COR-L47 (cell line): ENCODE results near the gene FRAS1.
"Not testable (repeated sequence)": the region's sequence is repeated elsewhere in the genome, so short reads cannot be mapped to it uniquely, and the experiment has no call there.

Experiments used
- DNase-seq: peaks from one replicate; lab custom pipeline; 2025; lab: John Stamatoyannopoulos, UW

Gene FRAS1

GRCh38 chr4:78439328-78439727 lies 382.2 kb downstream of the FRAS1 start:
- DNase-seq, result no peak

- no peak for DNase-seq
Measured at GRCh38 chr4:78441756-78442155, 384.6 kb downstream of the FRAS1 start.

DNA sequence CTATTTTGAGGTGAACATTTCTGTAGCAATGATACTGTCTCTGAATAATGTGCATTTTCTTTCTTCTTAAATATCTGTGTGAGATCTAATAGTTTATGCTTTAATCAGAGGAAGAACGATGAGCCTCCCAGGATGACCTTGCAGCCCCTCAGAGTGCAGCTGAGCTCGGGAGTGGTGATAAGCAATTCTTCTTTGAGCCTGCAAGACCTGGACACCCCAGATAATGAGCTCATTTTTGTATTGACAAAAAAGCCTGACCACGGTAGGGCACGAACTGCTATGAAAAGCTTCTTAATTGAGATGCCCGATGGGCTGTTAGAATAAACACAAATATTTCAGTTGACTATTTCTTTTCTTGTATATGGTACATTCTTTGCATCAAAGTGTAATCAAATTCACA lies 389.5 kb downstream of the FRAS1 start:
- no peak for DNase-seq

GRCh38 chr4:78451407-78451806 lies 394.3 kb downstream of the FRAS1 start:
- DNase-seq, result no peak

- DNase-seq, result no peak
Measured at GRCh38 chr4:78454016-78454415, 396.9 kb downstream of the FRAS1 start.

GRCh38 chr4:78457751-78458150 lies 400.6 kb downstream of the FRAS1 start:
- no peak for DNase-seq

- no peak for DNase-seq
Measured at GRCh38 chr4:78459327-78459726, 402.2 kb downstream of the FRAS1 start.

GRCh38 chr4:78460368-78460767 lies 403.2 kb downstream of the FRAS1 start:
- no peak for DNase-seq

DNA sequence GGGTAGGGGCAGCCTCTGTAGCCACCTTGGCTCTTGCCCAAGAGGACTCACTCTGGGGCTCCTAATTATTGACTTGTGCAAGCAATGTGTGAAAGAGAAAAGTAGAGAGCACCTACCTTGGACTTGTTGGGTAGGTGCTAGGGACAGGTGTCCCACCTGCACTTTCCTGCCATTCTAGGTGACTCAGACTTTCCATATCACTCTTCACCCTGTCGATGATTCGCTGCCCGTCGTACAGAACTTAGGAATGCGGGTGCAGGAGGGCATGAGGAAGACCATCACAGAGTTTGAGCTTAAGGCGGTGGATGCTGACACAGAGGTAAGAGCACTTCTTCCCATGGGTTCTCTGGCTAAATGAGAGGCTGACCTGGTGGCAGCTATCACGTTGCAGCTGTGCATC lies 407.1 kb downstream of the FRAS1 start:
- no peak for DNase-seq

- DNase-seq, result not testable (repeated sequence)
Measured at GRCh38 chr4:78467223-78467622, 410.1 kb downstream of the FRAS1 start.

DNA sequence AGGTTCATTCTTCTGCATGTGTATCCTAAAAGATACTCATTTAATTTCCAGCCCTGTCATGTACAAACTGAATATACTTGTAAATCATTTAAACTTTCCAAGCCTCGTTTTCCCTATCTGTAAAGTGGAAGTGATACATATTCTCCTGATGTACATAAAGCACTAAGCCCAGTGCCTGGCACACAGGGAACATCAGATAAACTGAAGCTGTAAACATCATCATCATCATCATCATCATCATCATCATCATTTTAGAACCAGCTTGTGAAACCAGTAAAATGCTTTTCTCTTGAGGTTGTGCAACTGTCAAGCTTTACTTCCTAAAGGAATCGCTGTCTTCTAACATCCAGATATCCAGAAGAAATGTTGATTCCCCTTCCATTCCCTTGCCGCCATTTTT lies 411.1 kb downstream of the FRAS1 start:
- no peak for DNase-seq

GRCh38 chr4:78476108-78476704 lies 419.1 kb downstream of the FRAS1 start:
- no peak for DNase-seq

DNA sequence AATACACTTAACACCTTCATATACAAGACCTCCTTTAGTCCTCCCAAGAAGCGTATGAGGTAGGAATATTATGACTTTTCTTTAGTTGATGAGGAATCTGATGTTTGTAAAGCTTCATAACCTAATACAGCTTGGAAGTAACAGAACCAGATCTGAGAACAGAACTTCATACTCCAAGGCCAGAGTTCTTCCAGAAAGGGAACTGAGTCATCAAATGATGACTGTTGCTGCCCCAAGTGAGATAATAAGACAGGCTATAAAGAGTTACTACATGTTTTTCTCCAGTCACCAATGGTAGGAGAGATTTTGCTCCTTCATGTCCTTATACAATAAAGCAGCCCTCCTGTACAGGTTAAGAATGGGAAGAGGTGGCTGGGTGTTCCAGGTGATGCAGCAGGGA lies 420.2 kb downstream of the FRAS1 start:
- no peak for DNase-seq

DNA sequence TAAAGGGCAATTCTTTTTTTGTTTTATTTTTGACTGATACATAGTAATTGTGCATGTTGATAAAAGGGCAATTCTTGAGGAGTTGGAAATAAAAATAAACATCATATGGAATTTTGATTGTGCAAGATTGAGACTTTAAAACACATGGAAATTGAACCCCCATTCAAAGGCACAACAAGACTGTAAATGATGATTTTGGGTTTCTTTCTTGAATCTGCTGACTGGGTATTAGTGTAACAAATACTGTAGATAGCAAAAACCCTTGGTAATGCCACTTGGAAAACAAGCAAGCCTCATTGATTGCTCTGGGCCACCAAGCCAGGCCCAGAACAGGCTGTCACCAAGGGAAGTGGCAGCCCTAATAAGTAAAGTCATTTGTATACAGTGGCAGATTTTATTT lies 421.4 kb downstream of the FRAS1 start:
- no peak for DNase-seq

DNA sequence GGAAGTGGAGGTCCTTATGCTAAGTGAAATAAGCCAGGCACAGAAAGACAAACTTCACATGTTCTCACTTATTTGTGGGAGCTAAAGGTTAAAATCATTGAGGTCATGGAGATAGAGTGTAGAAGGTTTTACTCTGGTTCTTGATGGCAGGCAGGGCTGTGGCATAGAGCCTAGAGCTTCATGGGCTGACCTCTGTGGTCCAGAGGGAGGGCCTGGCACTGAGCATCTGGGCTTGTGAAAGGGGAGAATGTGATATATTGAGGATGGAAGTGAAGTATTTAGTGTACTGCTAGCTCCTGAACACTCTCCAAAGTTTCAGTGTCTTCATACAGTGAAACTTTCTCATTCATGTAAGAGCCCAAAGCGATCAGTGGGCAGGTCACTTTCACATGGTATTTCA lies 423.2 kb downstream of the FRAS1 start:
- no peak for DNase-seq

GRCh38 chr4:78481180-78481579 lies 424.1 kb downstream of the FRAS1 start:
- DNase-seq, result no peak

DNA sequence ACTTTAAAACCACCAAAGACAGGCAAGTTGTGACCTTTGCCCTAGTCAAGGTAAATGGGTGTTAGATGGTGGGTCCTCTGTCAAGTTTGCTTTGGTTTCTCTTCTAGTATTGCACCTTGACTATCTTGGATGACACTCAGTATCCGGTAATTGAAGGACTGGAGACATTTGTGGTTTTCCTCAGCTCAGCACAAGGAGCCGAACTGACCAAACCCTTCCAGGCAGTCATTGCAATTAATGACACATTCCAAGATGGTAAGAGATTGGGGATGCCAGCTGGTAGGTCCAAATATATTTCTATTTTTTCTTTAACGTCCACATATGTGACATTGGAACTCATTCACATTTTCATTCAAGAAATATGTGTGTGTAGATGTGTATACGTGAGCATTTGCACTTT lies 425.2 kb downstream of the FRAS1 start:
- no peak for DNase-seq

DNA sequence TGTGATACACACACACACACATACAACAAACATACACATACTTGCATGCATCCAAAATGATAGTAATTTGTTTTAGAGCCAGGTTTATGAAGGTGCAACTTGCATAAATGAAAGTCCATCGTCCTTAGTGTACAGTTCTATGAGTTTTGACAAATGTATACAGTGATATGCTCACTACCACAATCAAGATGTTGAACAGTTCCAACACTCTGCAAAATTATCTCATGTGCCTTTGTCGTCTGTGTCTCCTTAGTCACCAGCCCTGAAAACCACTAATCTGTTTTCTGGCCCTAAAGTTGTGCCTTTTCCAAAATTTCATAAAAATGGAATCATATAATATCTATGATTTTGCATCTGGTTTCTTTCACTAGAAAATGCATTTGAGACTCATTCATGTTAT lies 426.7 kb downstream of the FRAS1 start:
- DNase-seq, result no peak

DNA sequence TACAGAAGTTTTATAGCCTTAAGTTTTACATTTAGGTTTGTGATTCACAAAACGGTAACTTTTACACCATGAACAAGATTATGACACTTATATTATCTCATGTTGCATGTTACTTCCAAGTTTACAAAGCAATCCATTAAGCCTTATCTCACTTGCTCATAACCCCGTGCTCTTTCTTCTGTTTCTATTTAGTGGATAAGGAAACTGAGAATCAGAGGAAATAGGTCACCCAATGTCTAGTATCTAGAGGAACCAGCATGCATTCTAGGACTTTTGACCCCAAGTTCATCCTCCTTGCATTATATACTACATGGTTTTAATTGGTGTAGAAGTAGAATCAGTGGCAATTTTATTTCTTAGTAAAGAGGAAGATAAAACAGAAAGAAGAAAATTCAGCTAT lies 427.5 kb downstream of the FRAS1 start:
- no peak for DNase-seq

- no peak for DNase-seq
Measured at GRCh38 chr4:78493731-78494130, 436.6 kb downstream of the FRAS1 start.

GRCh38 chr4:78496021-78496643 lies 439.0 kb downstream of the FRAS1 start:
- DNase-seq, result no peak

DNA sequence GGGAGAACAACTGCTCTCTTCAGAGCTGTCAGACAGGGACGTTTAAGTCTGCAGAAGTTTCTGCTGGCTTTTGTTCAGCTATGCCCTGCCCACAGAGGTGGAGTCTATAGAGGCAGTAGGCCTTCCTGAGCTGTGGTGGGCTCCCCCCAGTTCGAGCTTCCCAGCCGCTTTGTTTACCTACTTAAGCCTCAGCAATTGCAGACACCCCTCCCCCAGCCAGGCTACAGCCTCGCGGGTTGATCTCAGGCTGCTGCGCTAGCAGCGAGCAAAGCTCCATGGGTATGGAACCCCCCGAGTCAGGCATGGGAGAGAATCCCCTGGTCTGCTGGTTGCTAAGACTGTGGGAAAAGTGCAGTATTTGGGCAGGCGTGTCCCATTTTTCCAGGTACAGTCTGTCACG lies 449.1 kb downstream of the FRAS1 start:
- not testable (repeated sequence) for DNase-seq

- DNase-seq, result no peak
Measured at GRCh38 chr4:78509043-78509442, 451.9 kb downstream of the FRAS1 start.

- no peak for DNase-seq
Measured at GRCh38 chr4:78510108-78510507, 453.0 kb downstream of the FRAS1 start.
